RWPE2 (cell line): ENCODE measurements around the gene NSMF.

Experiments
- ATAC-seq: fragments of 200-7000 bp; cut with Tn5 transposase; 3 replicates; pipeline ENCODE4 v1.9.1; 2021; ENCODE audit warnings: low read depth
- DNase-seq: peaks from one replicate; pipeline ENCODE4 v3.0.0-alpha.2; 2020; ENCODE audit warnings: low spot score
- H3K27ac ChIP-seq: fragments of 450-650 bp; 2 replicates; pipeline ENCODE4 v1.5.1; 2017; ENCODE audit warnings: mild to moderate bottlenecking; ENCODE audit not compliant: poor library complexity, severe bottlenecking
- H3K27me3 ChIP-seq: fragments of 250-450 bp; sonication (Bioruptor Pico); 2 replicates; pipeline ENCODE4 v1.5.1; 2021; ENCODE audit warnings: mild to moderate bottlenecking, moderate library complexity; ENCODE audit not compliant: insufficient read depth, poor library complexity, severe bottlenecking
- H3K36me3 ChIP-seq: fragments of 250-450 bp; sonication (Bioruptor Pico); 2 replicates; pipeline ENCODE4 v1.5.1; 2020; ENCODE audit warnings: low read depth, mild to moderate bottlenecking, moderate library complexity
- H3K4me1 ChIP-seq: fragments of 250-450 bp; sonication (Bioruptor Pico); 2 replicates; pipeline ENCODE4 v1.5.1; 2021; ENCODE audit warnings: mild to moderate bottlenecking, moderate library complexity; ENCODE audit not compliant: insufficient read depth, poor library complexity, severe bottlenecking
- H3K4me3 ChIP-seq: fragments of 250-450 bp; sonication (Bioruptor Pico); 2 replicates; pipeline ENCODE4 v1.5.1; 2021; ENCODE audit warnings: mild to moderate bottlenecking, moderate library complexity; ENCODE audit not compliant: severe bottlenecking
- H3K9me3 ChIP-seq: fragments of 250-450 bp; sonication (Bioruptor Pico); 2 replicates; pipeline ENCODE4 v1.5.1; 2021; ENCODE audit warnings: mild to moderate bottlenecking, moderate library complexity; ENCODE audit not compliant: severe bottlenecking
- TF ChIP-seq, protein P1 (sequence below): fragments of 450-650 bp; IDR thresholded peaks from one replicate; pipeline ENCODE4 v1.5.1; 2017; ENCODE audit warnings: mild to moderate bottlenecking, moderate library complexity; ENCODE audit not compliant: poor library complexity, severe bottlenecking

Gene NSMF

DNA sequence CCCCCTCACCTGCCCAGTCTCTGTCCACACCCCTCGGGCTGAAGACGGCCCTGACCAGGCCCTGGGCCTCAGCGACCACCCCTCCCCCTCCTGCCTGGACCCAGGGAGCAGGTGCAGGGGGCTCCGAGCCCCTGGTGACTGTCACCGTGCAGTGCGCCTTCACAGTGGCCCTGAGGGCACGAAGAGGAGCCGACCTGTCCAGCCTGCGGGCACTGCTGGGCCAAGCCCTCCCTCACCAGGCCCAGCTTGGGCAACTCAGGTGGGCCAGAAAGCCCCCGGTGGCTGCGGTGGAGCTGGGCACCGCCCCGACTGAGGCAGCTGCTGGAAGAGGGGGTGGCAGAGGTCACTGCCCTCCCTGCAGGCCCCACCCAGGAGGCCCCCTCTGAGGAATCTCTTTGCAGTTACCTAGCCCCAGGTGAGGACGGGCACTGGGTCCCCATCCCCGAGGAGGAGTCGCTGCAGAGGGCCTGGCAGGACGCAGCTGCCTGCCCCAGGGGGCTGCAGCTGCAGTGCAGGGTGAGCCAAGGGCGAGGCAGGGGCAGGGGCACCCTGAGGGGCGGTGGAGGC is 25.7 kb downstream of the NSMF start:
- Histone ChIP-seq H3K27ac (no peak overlapping the region), H3K4me3 (no peak overlapping the region), H3K9me3 (no peaks in the 10 kb centered on the region), H3K27me3 (no peaks in the 10 kb centered on the region), H3K4me1 (peaks cover 10% of the 10 kb centered on the region), H3K36me3 (no peaks in the 10 kb centered on the region)
- TF ChIP-seq, protein P1, sequence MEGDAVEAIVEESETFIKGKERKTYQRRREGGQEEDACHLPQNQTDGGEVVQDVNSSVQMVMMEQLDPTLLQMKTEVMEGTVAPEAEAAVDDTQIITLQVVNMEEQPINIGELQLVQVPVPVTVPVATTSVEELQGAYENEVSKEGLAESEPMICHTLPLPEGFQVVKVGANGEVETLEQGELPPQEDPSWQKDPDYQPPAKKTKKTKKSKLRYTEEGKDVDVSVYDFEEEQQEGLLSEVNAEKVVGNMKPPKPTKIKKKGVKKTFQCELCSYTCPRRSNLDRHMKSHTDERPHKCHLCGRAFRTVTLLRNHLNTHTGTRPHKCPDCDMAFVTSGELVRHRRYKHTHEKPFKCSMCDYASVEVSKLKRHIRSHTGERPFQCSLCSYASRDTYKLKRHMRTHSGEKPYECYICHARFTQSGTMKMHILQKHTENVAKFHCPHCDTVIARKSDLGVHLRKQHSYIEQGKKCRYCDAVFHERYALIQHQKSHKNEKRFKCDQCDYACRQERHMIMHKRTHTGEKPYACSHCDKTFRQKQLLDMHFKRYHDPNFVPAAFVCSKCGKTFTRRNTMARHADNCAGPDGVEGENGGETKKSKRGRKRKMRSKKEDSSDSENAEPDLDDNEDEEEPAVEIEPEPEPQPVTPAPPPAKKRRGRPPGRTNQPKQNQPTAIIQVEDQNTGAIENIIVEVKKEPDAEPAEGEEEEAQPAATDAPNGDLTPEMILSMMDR: no peak
- ATAC-seq (no peak), DNase-seq (no peak)

DNA sequence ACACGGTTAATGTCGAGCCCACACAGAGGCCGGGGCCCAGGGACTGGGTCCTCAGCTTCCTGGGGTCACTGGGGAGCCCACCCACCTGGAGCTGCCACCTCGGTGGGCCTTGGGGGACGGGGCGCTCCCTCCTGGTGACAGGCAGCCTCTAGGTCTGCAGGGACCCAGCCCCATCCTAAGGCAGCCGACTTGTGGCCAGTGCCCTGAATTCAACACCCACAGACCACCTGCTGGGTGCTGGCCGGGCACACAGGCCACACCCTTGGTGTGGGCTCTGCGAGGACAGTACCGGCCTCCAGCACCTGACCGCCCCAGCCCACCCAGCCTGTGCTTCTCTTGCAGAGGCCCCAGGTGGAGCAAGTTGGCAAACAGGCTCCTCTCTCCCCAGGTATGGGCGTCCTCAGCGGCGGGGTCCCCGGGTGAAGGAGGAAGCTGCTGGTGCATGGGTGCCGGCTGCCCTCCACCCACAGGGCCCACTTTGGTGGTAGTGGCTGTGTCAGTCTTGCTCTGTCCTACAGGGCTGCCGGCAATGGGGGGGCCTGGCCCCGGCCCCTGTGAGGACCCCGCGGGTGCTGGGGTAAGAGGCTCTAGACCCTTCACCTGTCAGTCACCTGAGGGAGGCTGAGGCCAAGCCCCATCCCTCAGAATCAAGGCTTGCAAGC is 26.3 kb downstream of the NSMF start:
- no peaks in the 10 kb centered on the region for H3K9me3 ChIP-seq
- H3K4me1 ChIP-seq: peaks cover 10% of the 10 kb centered on the region
- no peak overlapping the region for H3K4me3 ChIP-seq
- H3K36me3 ChIP-seq: no peaks in the 10 kb centered on the region
- TF ChIP-seq, protein P1: no peak
- H3K27ac ChIP-seq: no peak overlapping the region
- ATAC-seq (no peak), DNase-seq (peak; percentile 69)
- H3K27me3 ChIP-seq: no peaks in the 10 kb centered on the region

DNA sequence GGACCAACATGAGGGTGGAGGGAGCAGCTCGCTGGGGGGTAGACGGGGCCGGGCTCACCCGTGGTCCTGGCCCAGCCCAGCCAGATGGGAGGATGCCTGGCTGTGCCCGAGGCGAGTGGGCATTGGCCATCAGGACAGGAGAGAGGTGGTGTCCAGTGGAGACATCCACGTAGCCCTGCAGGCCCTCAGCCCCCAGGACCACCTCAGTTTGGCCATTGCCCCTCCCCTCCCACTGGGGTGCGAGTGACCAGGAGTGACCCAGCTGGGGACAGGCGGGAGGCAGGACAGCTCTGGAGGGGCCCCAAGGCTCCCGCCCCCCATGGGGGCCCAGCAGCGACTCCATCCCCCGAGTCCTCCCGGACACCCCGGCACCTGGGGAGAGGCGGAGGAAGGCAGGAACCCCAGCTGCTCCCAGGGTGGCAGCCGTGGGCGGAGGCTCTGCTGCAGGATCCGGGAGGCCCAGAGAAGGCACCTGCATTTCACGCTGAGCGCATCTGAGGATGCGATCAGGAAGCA is 27.7 kb downstream of the NSMF start:
- Histone ChIP-seq H3K27me3 (no peaks in the 10 kb centered on the region), H3K27ac (no peak overlapping the region)
- TF ChIP-seq, protein P1: no peak

DNA sequence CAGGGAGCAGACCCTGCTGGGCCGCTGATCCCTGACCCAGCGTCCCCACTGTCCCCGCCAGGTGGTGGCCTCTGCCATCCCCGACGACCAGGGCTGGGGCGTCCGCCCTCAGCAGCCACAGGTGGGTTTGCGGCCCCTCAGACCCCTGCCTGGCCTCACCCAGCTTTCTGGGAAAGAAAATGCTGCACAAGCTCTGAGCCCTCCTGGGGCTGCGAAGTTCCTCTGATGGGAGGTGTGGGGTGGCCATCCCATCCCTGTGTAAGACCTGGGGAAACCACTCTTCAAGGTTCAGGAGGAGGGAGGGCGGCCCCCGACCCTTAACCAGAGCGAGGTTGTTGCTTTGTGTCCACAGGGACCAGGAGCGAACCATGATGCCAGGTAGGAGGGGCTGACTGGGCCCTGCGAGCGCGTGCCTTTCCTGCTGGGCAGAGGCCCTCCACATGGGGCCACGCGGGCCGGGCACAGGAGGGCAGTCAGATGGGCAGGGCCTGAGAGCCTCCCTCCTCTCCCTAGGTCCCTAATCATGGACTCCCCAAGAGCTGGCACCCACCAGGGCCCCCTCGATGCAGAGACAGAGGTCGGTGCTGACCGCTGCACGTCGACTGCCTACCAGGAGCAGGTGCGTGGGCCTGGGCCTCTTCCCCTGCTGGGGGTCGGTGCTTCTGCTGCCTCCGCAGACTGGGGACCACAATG is 28.3 kb downstream of the NSMF start:
- DNase-seq (no peak), ATAC-seq (no peak)
- no peaks in the 10 kb centered on the region for H3K36me3 ChIP-seq
- TF ChIP-seq, protein P1: no peak
- H3K4me1 ChIP-seq: peaks cover 4% of the 10 kb centered on the region
- H3K27me3 ChIP-seq: no peaks in the 10 kb centered on the region
- no peak overlapping the region for H3K27ac ChIP-seq
- no peak overlapping the region for H3K4me3 ChIP-seq
- no peaks in the 10 kb centered on the region for H3K9me3 ChIP-seq

More for the DNA sequence above, 27.7 kb downstream of the NSMF start:
- no peaks in the 10 kb centered on the region for H3K36me3 ChIP-seq
- no peak overlapping the region for H3K4me3 ChIP-seq
- no peaks in the 10 kb centered on the region for H3K9me3 ChIP-seq
- no peak for ATAC-seq
- no peak for DNase-seq
- peaks cover 10% of the 10 kb centered on the region for H3K4me1 ChIP-seq
